SJSA1 (cell line): ENCODE results near the gene SIPA1L3. TPM values are rescaled to one million over a fixed set of nuclear protein-coding genes. Genes with fewer than 3 reads are reported as not detected.

Experiments
- DNase-seq, 2 experiments: peaks; one replicate each; pipeline ENCODE4 v3.0.0-alpha.2; 2015 to 2020; ENCODE audit warnings: low spot score in 2 of 2, low read depth in 1 of 2
- H3K27ac ChIP-seq: fragments of 250-450 bp; sonication (Bioruptor Pico); 2 replicates; pipeline ENCODE4 v1.5.1; 2020; ENCODE audit warnings: mild to moderate bottlenecking, moderate library complexity
- H3K27me3 ChIP-seq: fragments of 250-450 bp; sonication (Bioruptor Pico); replicated peaks from 2 replicates; pipeline ENCODE4 v1.5.1; 2020; ENCODE audit warnings: mild to moderate bottlenecking, moderate library complexity
- H3K36me3 ChIP-seq: fragments of 250-450 bp; sonication (Bioruptor Pico); 2 replicates; pipeline ENCODE4 v1.5.1; 2020; ENCODE audit warnings: mild to moderate bottlenecking
- H3K4me1 ChIP-seq: fragments of 250-450 bp; sonication (Bioruptor Pico); replicated peaks from 2 replicates; pipeline ENCODE4 v1.6.1; 2021; ENCODE audit warnings: mild to moderate bottlenecking
- H3K4me3 ChIP-seq: fragments of 250-450 bp; sonication (Bioruptor Pico); 2 replicates; pipeline ENCODE4 v1.5.1; 2020; ENCODE audit warnings: mild to moderate bottlenecking
- H3K9me3 ChIP-seq: fragments of 250-450 bp; sonication (Bioruptor Pico); replicated peaks from 2 replicates; pipeline ENCODE4 v1.5.1; 2020; ENCODE audit warnings: mild to moderate bottlenecking
- total RNA-seq: library from RNA; depleted of rRNA; stranded (reverse); fragments of >200 nt; shearing (Covaris generic); gene quantifications from 2 replicates; pipeline ENCODE4 v1.2.3, GENCODE V29; 2014

The SIPA1L3 gene
- total RNA-seq, 1 experiment from 2014 or later: 9.3 TPM

GRCh38 chr19:37943480-37943879, 36.5 kb downstream of the SIPA1L3 start:
- H3K27ac ChIP-seq: no peak overlapping the region
- no peak overlapping the region for H3K4me3 ChIP-seq
- no peak for DNase-seq
- H3K36me3 ChIP-seq: peaks cover 2% of the 10 kb centered on the region; the same call in 1 of the 2 replicates
- H3K9me3 ChIP-seq: no peaks in the 10 kb centered on the region
- no peaks in the 10 kb centered on the region for H3K27me3 ChIP-seq
- peaks cover 13% of the 10 kb centered on the region for H3K4me1 ChIP-seq

GRCh38 chr19:37946132-37946531, 39.1 kb downstream of the SIPA1L3 start:
- H3K4me1 ChIP-seq: peaks cover 9% of the 10 kb centered on the region
- no peak for DNase-seq
- H3K27me3 ChIP-seq: no peaks in the 10 kb centered on the region
- H3K4me3 ChIP-seq: no peak overlapping the region
- H3K27ac ChIP-seq: no peak overlapping the region
- H3K36me3 ChIP-seq: no peaks in the 10 kb centered on the region; the same call in 1 of the 2 replicates
- H3K9me3 ChIP-seq: no peaks in the 10 kb centered on the region

- DNase-seq: no peak
- Histone ChIP-seq H3K27me3 (no peaks in the 10 kb centered on the region), H3K4me1 (no peaks in the 10 kb centered on the region), H3K4me3 (no peak overlapping the region), H3K36me3 (no peaks in the 10 kb centered on the region; the same call in 1 of the 2 replicates), H3K27ac (no peak overlapping the region), H3K9me3 (no peaks in the 10 kb centered on the region)
These were observed 40.8 kb downstream of the SIPA1L3 start for GRCh38 chr19:37947778-37948177.

- Histone ChIP-seq H3K4me1 (no peaks in the 10 kb centered on the region), H3K4me3 (no peak overlapping the region), H3K9me3 (no peaks in the 10 kb centered on the region), H3K27ac (no peak overlapping the region), H3K36me3 (no peaks in the 10 kb centered on the region; the same call in 1 of the 2 replicates), H3K27me3 (no peaks in the 10 kb centered on the region)
- no peak for DNase-seq
These were observed 41.4 kb downstream of the SIPA1L3 start for GRCh38 chr19:37948362-37948761.

- DNase-seq: no peak
These were observed 43.6 kb downstream of the SIPA1L3 start for GRCh38 chr19:37950471-37951175.

GRCh38 chr19:37951816-37952210, 44.8 kb downstream of the SIPA1L3 start:
- DNase-seq: no peak
- Histone ChIP-seq H3K4me3 (no peak overlapping the region), H3K27ac (no peak overlapping the region)

More at GRCh38 chr19:37950471-37951175, 43.6 kb downstream of the SIPA1L3 start:
- no peak overlapping the region for H3K27ac ChIP-seq
- H3K27me3 ChIP-seq: no peaks in the 10 kb centered on the region
- H3K4me3 ChIP-seq: no peak overlapping the region
- H3K36me3 ChIP-seq: no peaks in the 10 kb centered on the region; the same call in 1 of the 2 replicates
- H3K9me3 ChIP-seq: no peaks in the 10 kb centered on the region
- H3K4me1 ChIP-seq: no peaks in the 10 kb centered on the region

GRCh38 chr19:37953171-37953917, 46.3 kb downstream of the SIPA1L3 start:
- no peaks in the 10 kb centered on the region for H3K27me3 ChIP-seq
- no peaks in the 10 kb centered on the region for H3K36me3 ChIP-seq
- no peaks in the 10 kb centered on the region for H3K9me3 ChIP-seq
- no peak for DNase-seq
- no peak overlapping the region for H3K4me3 ChIP-seq
- H3K4me1 ChIP-seq: no peaks in the 10 kb centered on the region
- H3K27ac ChIP-seq: no peak overlapping the region

More at GRCh38 chr19:37951816-37952210, 44.8 kb downstream of the SIPA1L3 start:
- Histone ChIP-seq H3K9me3 (no peaks in the 10 kb centered on the region), H3K36me3 (no peaks in the 10 kb centered on the region; the same call in 1 of the 2 replicates), H3K4me1 (no peaks in the 10 kb centered on the region), H3K27me3 (no peaks in the 10 kb centered on the region)

GRCh38 chr19:37953918-37954303, 46.9 kb downstream of the SIPA1L3 start:
- DNase-seq: no peak
- no peaks in the 10 kb centered on the region for H3K9me3 ChIP-seq
- no peaks in the 10 kb centered on the region for H3K4me1 ChIP-seq
- H3K4me3 ChIP-seq: no peak overlapping the region
- H3K27ac ChIP-seq: no peak overlapping the region
- H3K27me3 ChIP-seq: no peaks in the 10 kb centered on the region
- H3K36me3 ChIP-seq: no peaks in the 10 kb centered on the region

- Histone ChIP-seq H3K36me3 (0 out of 2 replicates have a peak, but pooled peaks cover 4% of the 10 kb centered on the region), H3K4me1 (no peaks in the 10 kb centered on the region), H3K9me3 (no peaks in the 10 kb centered on the region), H3K4me3 (no peak overlapping the region), H3K27ac (no peak overlapping the region), H3K27me3 (no peaks in the 10 kb centered on the region)
- no peak for DNase-seq
These were observed 47.4 kb downstream of the SIPA1L3 start for GRCh38 chr19:37954421-37954874.

GRCh38 chr19:37955986-37956385, 49.0 kb downstream of the SIPA1L3 start:
- Histone ChIP-seq H3K9me3 (no peaks in the 10 kb centered on the region), H3K4me3 (no peak overlapping the region), H3K4me1 (no peaks in the 10 kb centered on the region), H3K27ac (no peak overlapping the region), H3K36me3 (0 out of 2 replicates have a peak, but pooled peaks cover 4% of the 10 kb centered on the region), H3K27me3 (no peaks in the 10 kb centered on the region)
- DNase-seq: no peak

GRCh38 chr19:37957176-37957575, 50.2 kb downstream of the SIPA1L3 start:
- Histone ChIP-seq H3K27ac (no peak overlapping the region), H3K4me1 (peaks cover 5% of the 10 kb centered on the region; the same call in 1 of the 2 replicates), H3K9me3 (peaks cover 5% of the 10 kb centered on the region; the same call in 1 of the 2 replicates), H3K27me3 (no peaks in the 10 kb centered on the region), H3K36me3 (0 out of 2 replicates have a peak, but pooled peaks cover 4% of the 10 kb centered on the region), H3K4me3 (no peak overlapping the region)
- DNase-seq: no peak

- peaks cover 5% of the 10 kb centered on the region; the same call in 1 of the 2 replicates for H3K9me3 ChIP-seq
- no peak for DNase-seq
- H3K4me3 ChIP-seq: no peak overlapping the region
- peaks cover 21% of the 10 kb centered on the region for H3K4me1 ChIP-seq
- no peaks in the 10 kb centered on the region for H3K27me3 ChIP-seq
- 0 out of 2 replicates have a peak, but pooled peaks cover 4% of the 10 kb centered on the region for H3K36me3 ChIP-seq
- H3K27ac ChIP-seq: no peak overlapping the region
These were observed 52.7 kb downstream of the SIPA1L3 start for GRCh38 chr19:37959665-37960114.

- Histone ChIP-seq H3K4me3 (no peak overlapping the region), H3K27ac (peak overlapping the region; percentile 8; the same call in 1 of the 2 replicates)
These were observed 54.2 kb downstream of the SIPA1L3 start for GRCh38 chr19:37961198-37961597.

More at GRCh38 chr19:37961198-37961597, 54.2 kb downstream of the SIPA1L3 start:
- Histone ChIP-seq H3K4me1 (peaks cover 24% of the 10 kb centered on the region), H3K36me3 (0 out of 2 replicates have a peak, but pooled peaks cover 4% of the 10 kb centered on the region), H3K9me3 (peaks cover 5% of the 10 kb centered on the region; the same call in 1 of the 2 replicates), H3K27me3 (no peaks in the 10 kb centered on the region)
- no peak for DNase-seq
